Measurements from ENCODE around the gene INCENP.

INCENP gene

GRCh38 chr11:62142043-62142375 is 18.2 kb downstream of the INCENP start:
- Histone ChIP-seq H2AFZ (ENCODE audit: low read depth, low read length) (no peak overlapping the region), H3K9me3 (ENCODE audit: insufficient read depth, low read length, severe bottlenecking) (no peaks in the 10 kb centered on the region), H3K4me2 (ENCODE audit: insufficient read depth, low read length) (no peak overlapping the region), H3K36me3 (ENCODE audit: insufficient read depth, low read length) (peaks cover 100% of the 10 kb centered on the region), H4K20me1 (ENCODE audit: insufficient read depth, low read length) (peaks cover 69% of the 10 kb centered on the region), H3K4me1 (ENCODE audit: insufficient read depth, low read length) (no peaks in the 10 kb centered on the region), H3K4me3 (ENCODE audit: low read depth in 1 of 2, low read length in 2 of 2) (no peak overlapping the region), H3K9ac (ENCODE audit: low read depth, low read length) (no peak overlapping the region), H3K79me2 (ENCODE audit: insufficient read depth, low read length) (peaks cover 13% of the 10 kb centered on the region), H3K27me3 (ENCODE audit: insufficient read depth, low read length, poor library complexity) (no peaks in the 10 kb centered on the region), H3K27ac (ENCODE audit: low read length) (no peak overlapping the region)
- ATAC-seq (ENCODE audit: insufficient read depth, low read depth) (no peak), DNase-seq (no peak)
- no peak for TF ChIP-seq EZH2 (IDR thresholded peaks at IDR 0.05; ENCODE audit: borderline replicate concordance, low read depth, low read length, severe bottlenecking)
- TF ChIP-seq CTCF (IDR thresholded peaks at IDR 0.05; ENCODE audit: borderline replicate concordance, extremely low read depth, low read length, poor library complexity, severe bottlenecking) = no peak

GRCh38 chr11:62142921-62143320 is 19.1 kb downstream of the INCENP start:
- Histone ChIP-seq H3K27ac (ENCODE audit: low read length) (no peak overlapping the region), H3K79me2 (ENCODE audit: insufficient read depth, low read length) (peaks cover 4% of the 10 kb centered on the region; the same call in 1 of the 2 replicates), H2AFZ (ENCODE audit: low read depth, low read length) (no peak overlapping the region), H3K27me3 (ENCODE audit: insufficient read depth, low read length, poor library complexity) (no peaks in the 10 kb centered on the region), H3K9ac (ENCODE audit: low read depth, low read length) (no peak overlapping the region), H3K4me3 (ENCODE audit: low read depth in 1 of 2, low read length in 2 of 2) (no peak overlapping the region), H3K4me1 (ENCODE audit: insufficient read depth, low read length) (no peaks in the 10 kb centered on the region), H3K4me2 (ENCODE audit: insufficient read depth, low read length) (no peak overlapping the region), H3K36me3 (ENCODE audit: insufficient read depth, low read length) (peaks cover 100% of the 10 kb centered on the region), H4K20me1 (ENCODE audit: insufficient read depth, low read length) (peaks cover 69% of the 10 kb centered on the region), H3K9me3 (ENCODE audit: insufficient read depth, low read length, severe bottlenecking) (no peaks in the 10 kb centered on the region)
- ATAC-seq (ENCODE audit: insufficient read depth, low read depth) = no peak
- TF ChIP-seq CTCF (IDR thresholded peaks at IDR 0.05; ENCODE audit: borderline replicate concordance, extremely low read depth, low read length, poor library complexity, severe bottlenecking) (no peak), EZH2 (IDR thresholded peaks at IDR 0.05; ENCODE audit: borderline replicate concordance, low read depth, low read length, severe bottlenecking) (no peak)
- no peak for DNase-seq

DNA sequence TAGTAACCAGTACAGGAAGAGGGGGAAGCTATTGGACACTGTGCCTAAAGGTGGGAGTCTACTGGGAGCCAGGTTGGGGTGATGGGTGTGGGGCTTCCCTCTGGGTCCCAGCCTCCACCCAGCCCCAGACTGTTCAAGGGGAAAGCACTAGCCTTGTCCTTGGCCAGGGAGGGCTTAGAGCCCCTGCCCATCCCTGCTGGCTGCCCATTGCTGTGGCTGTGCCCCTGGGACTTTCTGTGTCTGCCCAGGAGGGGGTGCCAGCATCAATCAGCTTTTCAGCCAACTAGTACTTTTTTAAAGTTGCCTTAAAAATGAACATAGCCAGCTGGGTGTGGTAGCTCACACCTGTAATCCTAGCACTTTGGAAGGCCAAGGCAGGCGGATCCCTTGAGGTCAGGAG is 19.9 kb downstream of the INCENP start:
- H4K20me1 ChIP-seq (ENCODE audit: insufficient read depth, low read length) = peaks cover 64% of the 10 kb centered on the region
- H3K79me2 ChIP-seq (ENCODE audit: insufficient read depth, low read length) = no peaks in the 10 kb centered on the region
- H3K9me3 ChIP-seq (ENCODE audit: insufficient read depth, low read length, severe bottlenecking) = no peaks in the 10 kb centered on the region
- no peak for TF ChIP-seq EZH2 (IDR thresholded peaks at IDR 0.05; ENCODE audit: borderline replicate concordance, low read depth, low read length, severe bottlenecking)
- TF ChIP-seq CTCF (IDR thresholded peaks at IDR 0.05; ENCODE audit: borderline replicate concordance, extremely low read depth, low read length, poor library complexity, severe bottlenecking) = peak; percentile 6
- ATAC-seq (ENCODE audit: insufficient read depth, low read depth) = no peak
- H3K4me2 ChIP-seq (ENCODE audit: insufficient read depth, low read length) = no peak overlapping the region
- no peak overlapping the region for H3K9ac ChIP-seq (ENCODE audit: low read depth, low read length)
- H3K27ac ChIP-seq (ENCODE audit: low read length) = no peak overlapping the region
- H2AFZ ChIP-seq (ENCODE audit: low read depth, low read length) = no peak overlapping the region
- H3K4me3 ChIP-seq (ENCODE audit: low read depth in 1 of 2, low read length in 2 of 2) = no peak overlapping the region
- H3K4me1 ChIP-seq (ENCODE audit: insufficient read depth, low read length) = no peaks in the 10 kb centered on the region
- no peak for DNase-seq
- peaks cover 100% of the 10 kb centered on the region for H3K36me3 ChIP-seq (ENCODE audit: insufficient read depth, low read length)
- no peaks in the 10 kb centered on the region for H3K27me3 ChIP-seq (ENCODE audit: insufficient read depth, low read length, poor library complexity)
